DMS 273 treated with DMSO at 0.1 percent for 48 hours (cell line): ENCODE results near the gene MYO5B.

ENCODE experiments used
- DNase-seq: peaks from one replicate; lab custom pipeline; 2025; lab: John Stamatoyannopoulos, UW

Gene MYO5B

GRCh38 chr18:50188652-50189051, 6.3 kb downstream of the MYO5B start:
- DNase-seq: no peak

DNA sequence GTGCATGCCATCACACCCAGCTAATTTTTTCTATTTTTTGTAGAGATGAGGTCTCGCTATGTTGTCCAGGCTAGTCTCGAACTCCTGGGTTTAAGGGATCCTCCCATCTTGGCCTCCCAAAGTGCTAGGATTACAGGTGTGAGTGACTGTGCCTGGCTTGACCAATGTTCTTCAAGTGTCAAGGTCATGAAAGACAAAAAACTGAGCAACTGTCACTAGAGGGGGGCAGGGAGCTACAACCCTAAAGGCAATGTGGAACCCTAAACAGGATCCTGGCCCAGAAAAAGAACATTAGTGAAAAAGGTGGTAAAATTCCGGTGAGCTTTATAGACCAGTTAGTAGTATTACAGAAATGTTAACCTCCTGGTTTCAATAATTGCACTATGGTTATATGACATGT, 7.3 kb downstream of the MYO5B start:
- no peak for DNase-seq

GRCh38 chr18:50186385-50186784, 8.6 kb downstream of the MYO5B start:
- no peak for DNase-seq

- no peak for DNase-seq
These were observed 11.4 kb downstream of the MYO5B start for GRCh38 chr18:50183556-50183955.

DNA sequence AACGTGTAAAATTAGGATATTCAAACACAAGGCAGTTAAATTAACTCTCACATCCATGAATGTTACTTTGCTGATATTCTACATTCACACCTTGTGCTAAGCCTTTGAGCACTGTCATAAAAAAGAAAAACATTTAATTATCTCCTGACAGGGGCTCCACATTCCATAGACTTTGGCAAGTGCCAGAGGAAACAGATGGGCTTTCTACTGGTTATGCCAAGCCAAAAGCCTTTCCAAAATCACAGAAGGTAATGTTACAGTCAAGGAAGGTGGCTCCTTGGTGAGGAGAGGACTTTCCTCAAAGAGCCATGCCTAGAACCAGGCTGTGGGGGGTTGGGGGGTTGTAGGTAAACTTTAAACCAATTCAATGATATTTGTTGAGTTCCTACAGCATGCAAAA, 12.4 kb downstream of the MYO5B start:
- no peak for DNase-seq

DNA sequence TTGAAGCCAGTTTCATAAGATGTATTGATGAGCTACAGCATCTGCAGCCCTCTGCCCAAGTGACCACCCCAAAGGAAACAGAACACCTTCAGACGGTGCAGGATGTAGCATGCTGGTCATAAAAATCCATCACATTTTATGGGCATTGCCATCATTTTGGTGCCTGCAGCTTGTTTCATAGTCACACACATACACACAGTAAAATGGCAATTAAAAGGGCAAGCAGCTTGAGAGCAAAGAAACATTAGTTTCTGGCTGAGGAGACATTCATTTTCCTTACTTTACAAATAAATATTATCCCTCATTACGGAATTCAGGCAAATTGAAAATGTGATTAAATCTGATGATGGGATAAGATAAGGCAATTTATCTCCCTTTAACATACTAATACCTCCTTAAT, 13.4 kb downstream of the MYO5B start:
- no peak for DNase-seq

DNA sequence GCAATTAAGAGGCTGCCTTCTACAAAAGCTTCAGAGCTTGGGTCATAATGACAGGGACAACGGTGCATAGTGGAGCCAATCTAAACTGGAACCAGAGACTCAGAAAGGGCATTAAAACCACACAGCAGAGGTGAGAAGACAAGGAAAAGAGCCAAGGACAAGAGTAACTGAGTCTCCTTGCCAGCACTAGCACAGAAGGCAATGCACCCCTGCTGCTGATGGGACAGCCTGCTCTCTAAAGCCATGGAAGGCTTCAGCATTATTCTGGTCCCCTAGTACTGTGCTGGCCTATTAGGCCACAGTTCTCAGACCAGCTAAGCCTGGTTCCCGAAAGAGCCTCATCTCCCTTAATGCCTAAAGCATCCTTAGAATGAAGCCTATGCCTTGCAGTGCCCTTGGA, 15.5 kb downstream of the MYO5B start:
- no peak for DNase-seq

GRCh38 chr18:50177294-50177992, 17.5 kb downstream of the MYO5B start:
- DNase-seq: no peak

GRCh38 chr18:50172367-50172766, 22.6 kb downstream of the MYO5B start:
- no peak for DNase-seq

- no peak for DNase-seq
These were observed 23.5 kb downstream of the MYO5B start for GRCh38 chr18:50171406-50171805.

- no peak for DNase-seq
These were observed 24.9 kb downstream of the MYO5B start for GRCh38 chr18:50170004-50170403.

DNA sequence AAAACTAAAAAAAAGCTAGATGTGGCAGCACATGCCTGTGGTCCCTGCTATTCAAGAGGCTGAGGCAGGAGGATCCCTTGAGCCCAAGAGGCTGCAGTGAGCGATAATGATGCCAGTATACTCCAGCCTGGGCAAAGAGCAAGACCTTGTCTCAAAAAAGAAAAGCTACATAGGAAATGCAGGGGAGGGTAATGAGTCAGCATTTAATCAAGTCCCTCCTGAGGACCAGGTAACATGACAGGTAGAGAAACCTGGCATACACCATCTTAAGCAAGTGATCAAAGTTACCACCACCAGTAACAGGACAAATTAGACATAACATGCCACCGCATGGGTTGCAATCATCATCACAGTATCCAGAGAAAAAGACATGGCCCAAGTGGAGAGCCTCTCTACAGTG, 25.8 kb downstream of the MYO5B start:
- no peak for DNase-seq

DNA sequence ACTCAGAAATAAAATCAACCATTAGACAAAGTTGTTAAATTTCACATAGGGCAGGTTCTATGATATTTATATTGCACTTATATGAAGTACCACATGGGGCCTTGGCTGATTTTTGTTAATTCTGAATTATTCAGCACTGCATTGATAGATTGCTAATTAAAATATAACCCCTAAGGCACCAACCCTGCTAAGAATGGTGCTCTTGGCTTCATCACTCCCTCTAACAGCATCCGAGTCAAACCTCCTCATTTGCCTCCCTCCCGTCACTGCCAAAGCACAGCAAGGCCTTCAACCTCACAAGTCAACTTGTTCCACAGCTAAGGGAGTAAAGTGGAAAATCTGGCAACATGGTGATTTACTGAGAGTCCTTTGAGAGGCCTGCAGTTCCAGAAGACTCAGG, 27.0 kb downstream of the MYO5B start:
- no peak for DNase-seq

GRCh38 chr18:50166901-50167300, 28.0 kb downstream of the MYO5B start:
- no peak for DNase-seq

DNA sequence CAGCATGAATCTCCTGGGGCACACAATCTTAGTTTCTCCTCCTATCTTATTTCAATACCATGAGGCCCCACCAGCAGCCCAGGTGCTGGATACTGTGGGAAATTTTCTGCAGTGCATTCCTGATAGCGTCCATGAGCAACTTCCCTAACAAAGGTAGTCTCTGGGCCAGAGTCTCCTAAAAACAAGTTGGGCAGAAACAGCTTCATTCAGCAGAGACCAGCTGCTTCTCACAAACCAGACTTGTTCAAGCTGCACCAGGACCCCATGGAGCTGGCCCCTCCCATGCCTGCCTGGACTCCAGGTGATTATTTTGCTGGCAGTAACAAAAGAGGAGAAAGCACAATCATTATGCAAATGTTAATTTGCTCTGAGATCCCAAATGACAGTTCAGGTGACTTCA, 31.4 kb downstream of the MYO5B start:
- no peak for DNase-seq

DNA sequence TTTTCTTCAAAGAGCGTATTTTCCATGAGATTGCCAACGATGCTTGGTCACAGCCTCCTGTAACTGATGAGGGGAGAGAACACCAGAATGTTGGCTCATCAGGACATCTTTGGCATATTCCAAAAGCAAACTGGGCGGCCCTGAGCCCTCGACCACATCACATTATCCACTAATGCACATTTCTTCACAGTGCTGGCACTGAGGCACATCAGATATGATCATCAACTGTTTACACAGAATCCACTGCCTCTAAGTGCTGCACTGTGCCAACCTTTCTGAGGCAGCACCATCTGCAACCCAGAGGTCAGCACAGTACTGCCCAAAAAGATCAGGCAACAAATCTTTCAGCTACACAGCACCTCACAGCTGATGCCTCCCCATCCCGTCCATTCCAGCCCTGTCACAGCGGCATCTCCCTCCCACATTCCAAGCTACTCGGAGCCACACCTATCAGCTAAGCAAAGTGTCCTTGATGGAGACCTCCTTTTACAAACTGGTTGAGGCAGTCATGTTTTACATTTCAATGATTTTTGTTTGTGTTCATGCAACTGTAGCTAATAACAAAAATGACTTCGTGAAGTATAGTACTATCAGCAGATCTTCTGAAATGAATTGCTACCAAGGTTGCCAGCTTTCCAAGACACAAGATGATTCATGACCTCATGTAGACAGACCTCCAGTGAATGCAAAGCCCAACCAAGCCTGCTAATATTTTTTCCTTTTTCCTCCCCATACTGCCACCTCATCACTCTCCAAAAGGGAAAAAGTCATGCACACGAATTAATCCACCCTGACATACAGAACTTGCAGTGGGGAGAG, 32.3 kb downstream of the MYO5B start:
- DNase-seq: no peak

DNA sequence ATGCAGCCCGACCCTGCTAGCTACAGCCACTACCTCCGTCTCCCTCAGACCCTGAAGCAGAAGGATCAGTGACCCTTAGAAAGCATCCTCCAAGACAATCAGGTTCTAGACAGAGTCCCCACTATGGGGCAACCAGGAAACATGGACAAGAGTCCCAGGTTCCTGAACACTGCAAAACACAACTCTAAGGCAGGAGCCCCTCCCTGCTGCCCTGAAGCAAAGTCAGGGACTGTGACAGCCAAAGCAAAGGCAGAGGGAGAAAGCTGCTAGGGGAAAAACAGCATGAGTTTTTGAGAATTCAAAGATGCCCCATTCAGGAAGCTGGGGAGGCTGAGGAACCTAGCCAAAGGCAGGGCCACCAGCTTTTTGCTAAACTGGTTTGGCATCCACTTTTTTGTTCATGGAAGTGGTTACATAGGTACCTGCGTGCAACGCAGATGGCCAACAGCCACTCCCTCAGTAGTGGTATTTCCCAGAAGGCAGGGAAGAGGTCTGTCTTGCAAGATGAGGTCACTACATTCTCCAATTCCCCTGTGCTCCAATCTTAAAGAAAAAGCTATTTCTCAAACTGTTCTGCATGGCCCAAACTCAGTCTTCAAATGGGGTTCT, 33.2 kb downstream of the MYO5B start:
- no peak for DNase-seq

DNA sequence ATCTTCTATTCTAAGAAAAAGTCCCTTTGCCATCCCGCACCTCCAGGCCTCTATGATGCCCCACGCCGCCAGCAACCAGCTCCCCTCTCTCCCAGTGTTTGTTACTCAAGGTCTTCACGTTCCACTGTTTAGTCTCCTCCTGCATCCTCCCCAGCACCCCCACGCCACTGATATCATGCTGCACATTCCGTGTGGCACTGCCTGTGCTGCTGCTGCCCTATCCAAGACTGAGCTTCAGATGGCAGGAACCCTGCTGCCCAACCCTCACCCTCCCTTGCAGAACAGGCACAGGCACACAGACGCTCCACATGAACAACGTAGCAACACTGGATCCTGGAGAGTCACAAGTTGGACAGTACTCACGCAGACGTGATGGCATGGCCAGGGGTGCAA, 35.3 kb downstream of the MYO5B start:
- DNase-seq: no peak

- no peak for DNase-seq
These were observed 35.9 kb downstream of the MYO5B start for GRCh38 chr18:50158866-50159653.

DNA sequence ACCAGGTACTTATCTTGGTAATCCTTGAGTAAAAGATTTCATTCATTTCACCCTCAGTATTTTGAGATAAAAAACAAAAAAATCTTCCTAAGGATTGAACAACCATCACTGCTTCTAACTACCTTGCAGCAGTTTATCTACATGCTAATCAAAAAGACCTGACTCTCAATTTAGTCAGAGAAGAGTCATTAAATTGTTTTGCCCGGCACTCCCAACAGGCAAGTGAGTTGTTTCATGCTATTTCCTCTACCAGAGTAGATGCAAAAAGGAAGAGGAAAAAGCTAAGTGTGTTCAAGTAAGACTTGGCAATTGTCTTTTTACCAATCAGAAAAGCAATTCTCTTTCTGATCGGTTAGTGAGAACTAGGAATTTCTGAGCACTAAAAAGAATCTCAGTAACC, 39.5 kb downstream of the MYO5B start:
- DNase-seq: no peak

GRCh38 chr18:50154420-50154819, 40.5 kb downstream of the MYO5B start:
- no peak for DNase-seq

GRCh38 chr18:50152900-50153299, 42.0 kb downstream of the MYO5B start:
- no peak for DNase-seq
